Heart right ventricle (tissue), 16 donors: ENCODE measurements around the gene B3GALNT1. TPM values are rescaled to one million over a fixed set of nuclear protein-coding genes. Genes with fewer than 3 reads are reported as not detected.

ENCODE experiments used
- ATAC-seq, 8 donors: fragments of 200-7000 bp; cut with Tn5 transposase; one replicate each; pipeline ENCODE4 v1.9.1; 2020; ENCODE audit warnings: mild to moderate bottlenecking in 8 of 8, moderate library complexity in 8 of 8, moderate number of reproducible peaks in 1 of 8
- DNase-seq, 2 donors: peaks; one replicate each; pipeline ENCODE4 v3.0.0-alpha.2; 2020
- H3K27ac ChIP-seq, 10 donors: fragments of 200-600 bp; sonication (generic) in 2 of 10; one replicate each; pipeline versions ENCODE4 v1.5.0 to v1.8.0; 2020 to 2022; ENCODE audit warnings: mild to moderate bottlenecking in 3 of 10
- H3K27me3 ChIP-seq, 7 donors: fragments of 200-600 bp; one replicate each; pipeline ENCODE4 v1.8.0; 2021 to 2022; ENCODE audit warnings: mild to moderate bottlenecking in 2 of 7
- H3K36me3 ChIP-seq, 9 donors: fragments of 200-600 bp; sonication (generic) in 1 of 9; one replicate each; pipeline versions ENCODE4 v1.5.0 to v1.8.0; 2020 to 2022; ENCODE audit warnings: mild to moderate bottlenecking in 2 of 9
- H3K4me1 ChIP-seq, 9 donors: fragments of 200-600 bp; sonication (generic) in 1 of 9; one replicate each; pipeline versions ENCODE4 v1.5.0 to v1.8.0; 2020 to 2022; ENCODE audit warnings: mild to moderate bottlenecking in 4 of 9
- H3K4me3 ChIP-seq, 10 donors: fragments of 200-600 bp; sonication (generic) in 2 of 10; one replicate each; pipeline versions ENCODE4 v1.5.0 to v1.8.0; 2020 to 2022; ENCODE audit warnings: mild to moderate bottlenecking in 7 of 10, moderate library complexity in 2 of 10
- H3K9me3 ChIP-seq, 11 donors: fragments of 200-600 bp in 10 of 11; sonication (generic) in 2 of 11; one replicate each; pipeline versions ENCODE4 v1.5.0 to v1.8.0; 2013 to 2022; ENCODE audit warnings: mild to moderate bottlenecking in 2 of 11, control low read depth in 1 of 11, moderate library complexity in 1 of 11
- CTCF ChIP-seq, 9 donors: fragments of 200-600 bp; sonication (generic) in 2 of 9; IDR thresholded peaks; one replicate each; pipeline versions ENCODE4 v1.5.0 to v1.8.0; 2021 to 2022; ENCODE audit warnings: antibody characterized with exemption in 9 of 9, mild to moderate bottlenecking in 5 of 9, moderate library complexity in 1 of 9
- WGBS, 2 donors: extraction: QIAGEN DNeasy Blood & Tissue Kit; methylation state at CpG; one replicate each; pipeline ENCODE4 v1.1.7; 2013; ENCODE audit warnings: inconsistent platforms in 1 of 2; 5-methylcytosine and 5-hydroxymethylcytosine counted together
- intact Hi-C, 10 donors: fragments of 100-400 bp; cut with DNase I; formaldehyde crosslinking; loops; one replicate each; pipeline versions ENCODE4 v1.11.1 to v1.14.2; 2022
- polyA plus RNA-seq, 2 donors: library from polyadenylated mRNA; stranded (reverse); fragments of 200-250 nt; gene quantifications; one replicate each; pipeline ENCODE4 v1.2.3, GENCODE V29; 2013
- total RNA-seq, 10 donors: library from RNA; stranded (reverse); fragmentation: NEBNext Ultra II Directional in 3 of 10; extraction: Animal tissue kit (Norgen Biotek cat#: 25700) in 3 of 10; gene quantifications; one replicate each; pipeline versions ENCODE4 v1.2.1 to v1.2.4, GENCODE V29; 2021 to 2023
- donor health status: Arrhythmogenic right ventricular cardiomyopathy.
- donor health status: ischemic (EF 13 %, LVEDD 7.1; RV severe dilation, severe dysfunction).
- donor health status: healthy with polysubstance abuse.
- donor health status: DM: no; HTN: yes; CAD: no.
- donor health status: DM: no; HTN: no; CAD: no.
- donor health status: ischemic (EF 25% LVEDD 6.9; RV normal size, moderate dysfunction).
- donor health status: ischemic (EF 25% LVEDD 5.7; RV mildly dilated, moderate dysfunction).
- donor health status: healthy.
- donor health status: DM: yes; HTN: yes; CAD: no.
- donor health status: Ischemic cardiomyopathy.
- donor health status: ischemic (EF 35%, LVEDD 5.7; RV mildly dilated, moderate dysfunction).
- donor health status: nonischemic (EF 11% LVEDD 7.7; RV severe dilation, severe dysfunction).
- donor health status: DM: yes; HTN: yes; CAD: no.
- donor health status: PGD.
- donor health status: ischemic (EF 29% LVEDD 5.4; RV normal size, mild dysfunction).
- donor health status: nonischemic (EF 23%, LVEDD 6.1; RV moderate dilation, normal function).

The B3GALNT1 gene
- total and polyA plus RNA-seq, 12 donors = 18.7 to 85.1 (median 71.7) TPM

DNA sequence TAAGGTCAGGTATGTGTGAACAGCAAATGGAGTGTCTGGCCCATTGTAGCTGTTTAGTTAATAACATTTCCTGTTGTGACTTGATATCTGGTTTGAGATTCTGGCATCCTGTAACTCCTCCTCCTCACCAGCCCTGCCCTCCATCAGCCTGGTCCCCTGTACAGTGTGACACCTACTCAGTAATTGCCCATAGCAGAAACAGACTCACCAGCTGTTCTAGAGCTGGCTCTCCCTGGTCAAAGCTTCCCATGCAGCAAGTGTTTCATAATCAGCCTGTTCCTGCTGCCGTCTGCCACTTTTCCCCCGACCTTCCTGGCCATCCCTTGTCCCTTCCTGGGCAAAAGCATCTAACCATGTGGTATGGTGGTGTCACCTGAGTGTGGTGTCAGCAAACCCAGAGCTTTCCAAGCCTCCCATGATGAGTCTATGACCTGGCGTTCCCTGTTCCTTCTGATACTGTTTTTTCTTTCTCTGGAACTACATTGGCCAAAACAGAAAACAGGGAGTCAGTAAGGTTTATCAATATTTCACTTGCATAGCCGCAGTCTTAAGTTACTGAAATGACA lies 55.4 kb downstream of the B3GALNT1 start:
- WGBS, 2 donors = 71 to 77% methylated on average over 4 of the region's 4 CpGs
- TF ChIP-seq CTCF (IDR thresholded peaks at IDR 0.05) = no peak
- ATAC-seq = peak in 1 of 8 donors; percentile 51

GRCh38 chr3:161043336-161044035 lies 61.7 kb downstream of the B3GALNT1 start:
- H3K27me3 ChIP-seq = no peaks in the 10 kb centered on the region
- H3K36me3 ChIP-seq = no peaks in the 10 kb centered on the region
- H3K27ac ChIP-seq = no peak overlapping the region
- no peak for ATAC-seq
- 82 to 90% methylated on average over 5 of the region's 5 CpGs for WGBS, 2 donors
- peaks cover 0 to 9% (median 0%) of the 10 kb centered on the region in 9 donors for H3K4me1 ChIP-seq
- H3K9me3 ChIP-seq = peaks cover 0 to 6% (median 0%) of the 10 kb centered on the region in 11 donors
- intact Hi-C loops = no loop called here
- no peak for DNase-seq
- TF ChIP-seq CTCF (IDR thresholded peaks at IDR 0.05) = no peak
- no peak overlapping the region for H3K4me3 ChIP-seq

More for the DNA sequence above, 55.4 kb downstream of the B3GALNT1 start:
- H3K4me1 ChIP-seq = peaks cover 0 to 4% (median 0%) of the 10 kb centered on the region in 9 donors
- no peaks in the 10 kb centered on the region for H3K27me3 ChIP-seq
- H3K4me3 ChIP-seq = no peak overlapping the region
- intact Hi-C loops = no loop called here
- H3K9me3 ChIP-seq = peaks cover 0 to 6% (median 0%) of the 10 kb centered on the region in 11 donors
- H3K27ac ChIP-seq = no peak overlapping the region
- DNase-seq = no peak
- H3K36me3 ChIP-seq = no peaks in the 10 kb centered on the region

GRCh38 chr3:161042023-161042501 lies 63.1 kb downstream of the B3GALNT1 start:
- no peak overlapping the region for H3K27ac ChIP-seq
- H3K27me3 ChIP-seq = no peaks in the 10 kb centered on the region
- TF ChIP-seq CTCF (IDR thresholded peaks at IDR 0.05) = no peak
- H3K36me3 ChIP-seq = no peaks in the 10 kb centered on the region
- peaks cover 0 to 9% (median 0%) of the 10 kb centered on the region in 9 donors for H3K4me1 ChIP-seq
- H3K4me3 ChIP-seq = no peak overlapping the region
- H3K9me3 ChIP-seq = no peaks in the 10 kb centered on the region
- intact Hi-C loops = no loop called here
- ATAC-seq (no peak), DNase-seq (no peak)
- 90 to 100% methylated on average over 2 of the region's 2 CpGs for WGBS, 2 donors

- 50 to 51% methylated on average over 3 of the region's 3 CpGs for WGBS, 2 donors
- no peak overlapping the region for H3K27ac ChIP-seq
- peaks cover 0 to 31% (median 0%) of the 10 kb centered on the region in 9 donors for H3K4me1 ChIP-seq
- no peaks in the 10 kb centered on the region for H3K36me3 ChIP-seq
- no peaks in the 10 kb centered on the region for H3K27me3 ChIP-seq
- no peak overlapping the region for H3K4me3 ChIP-seq
- TF ChIP-seq CTCF (IDR thresholded peaks at IDR 0.05) = no peak
- DNase-seq = no peak
- intact Hi-C loops = no loop called here
- no peak for ATAC-seq
- H3K9me3 ChIP-seq = peaks cover 0 to 3% (median 0%) of the 10 kb centered on the region in 11 donors
Observed at GRCh38 chr3:161038725-161039124, 66.4 kb downstream of the B3GALNT1 start.
